Measurements from ENCODE around the gene GPR146.

GRCh38 chr7:1008733-1009363 is 35.5 kb upstream of the GPR146 start:
- no peak for TF ChIP-seq CTCF (IDR thresholded peaks at IDR 0.05; ENCODE audit: low read depth, low read length, poor library complexity, severe bottlenecking)
- no peak for TF ChIP-seq EZH2phosphoT487 (IDR thresholded peaks at IDR 0.05; ENCODE audit: borderline replicate concordance, low read length)
